CD14-positive monocyte (primary cell): ENCODE data around the gene BCKDHB. TPM values are rescaled to one million over a fixed set of nuclear protein-coding genes. Genes with fewer than 3 reads are reported as not detected.

Experiments
- DNase-seq, 3 donors: peaks; one replicate each; pipeline ENCODE4 v3.0.0-alpha.2; 2011 to 2022
- H2AFZ ChIP-seq: 2 replicates; pipeline ENCODE4 v1.6.0; 2012; ENCODE audit warnings: mild to moderate bottlenecking, low read depth, low read length, inconsistent platforms; ENCODE audit not compliant: insufficient read depth, poor library complexity, severe bottlenecking
- H3K27ac ChIP-seq, 2 donors: 1 replicate in 1 of 2; 2 replicates in 1 of 2; pipeline ENCODE4 v1.5.1; 2012 to 2013; ENCODE audit warnings: low read length in 2 of 2, control low read depth in 1 of 2, inconsistent platforms in 1 of 2, low read depth in 1 of 2, mild to moderate bottlenecking in 1 of 2
- H3K27me3 ChIP-seq, 2 donors: one replicate each; pipeline versions ENCODE4 v1.6.0 to v1.6.1; 2011 to 2013; ENCODE audit warnings: low read length in 2 of 2; ENCODE audit not compliant: control insufficient read depth in 2 of 2, insufficient read depth in 2 of 2
- H3K36me3 ChIP-seq, 2 donors: replicated peaks in 1 of 2; 1 replicate in 1 of 2; 2 replicates in 1 of 2; pipeline versions ENCODE4 v1.5.1 to v1.6.1; 2012 to 2013; ENCODE audit warnings: low read length in 2 of 2, control low read depth in 1 of 2, inconsistent platforms in 1 of 2, mild to moderate bottlenecking in 1 of 2; ENCODE audit not compliant: insufficient read depth in 2 of 2, control insufficient read depth in 1 of 2
- H3K4me1 ChIP-seq, 2 donors: 1 replicate in 1 of 2; 2 replicates in 1 of 2; pipeline versions ENCODE4 v1.5.1 to v1.6.1; 2012 to 2013; ENCODE audit warnings: low read length in 2 of 2, control low read depth in 1 of 2, inconsistent platforms in 1 of 2, mild to moderate bottlenecking in 1 of 2, moderate library complexity in 1 of 2; ENCODE audit not compliant: insufficient read depth in 2 of 2, control insufficient read depth in 1 of 2
- H3K4me2 ChIP-seq: replicated peaks from 2 replicates; pipeline ENCODE3; 2012; ENCODE audit warnings: low read length, moderate library complexity, mild to moderate bottlenecking; ENCODE audit not compliant: poor library complexity, severe bottlenecking; ENCODE audit errors: extremely low read depth
- H3K4me3 ChIP-seq, 3 experiments: fragments of 200-600 bp in 1 of 3; sonication (generic) in 1 of 3; replicated peaks in 1 of 3; 1 replicate in 2 of 3; 2 replicates in 1 of 3; pipeline ENCODE4 v1.5.1; 2011 to 2013; ENCODE audit warnings: low read length in 3 of 3, mild to moderate bottlenecking in 3 of 3, control low read depth in 2 of 3, low read depth in 2 of 3, inconsistent platforms in 1 of 3, moderate library complexity in 1 of 3
- H3K79me2 ChIP-seq: 2 replicates; pipeline ENCODE4 v1.6.0; 2012; ENCODE audit warnings: mild to moderate bottlenecking, control low read depth, inconsistent platforms, low read length, moderate library complexity; ENCODE audit not compliant: insufficient read depth
- H3K9ac ChIP-seq: 2 replicates; pipeline ENCODE4 v1.6.0; 2017; ENCODE audit warnings: low read length, mild to moderate bottlenecking; ENCODE audit not compliant: insufficient read depth, poor library complexity, severe bottlenecking
- H3K9me3 ChIP-seq, 2 donors: replicated peaks in 1 of 2; 1 replicate in 1 of 2; 2 replicates in 1 of 2; pipeline versions ENCODE4 v1.5.1 to v1.6.1; 2012 to 2013; ENCODE audit warnings: low read length in 2 of 2, control low read depth in 1 of 2; ENCODE audit not compliant: control insufficient read depth in 1 of 2, insufficient read depth in 1 of 2
- H4K20me1 ChIP-seq: 2 replicates; pipeline ENCODE4 v1.6.0; 2012; ENCODE audit warnings: mild to moderate bottlenecking, low read length, control low read depth, moderate library complexity; ENCODE audit not compliant: insufficient read depth
- H3K27ac Mint-ChIP-seq, 7 donors: one replicate each; pipeline ENCODE4 v1.8.0; 2020; ENCODE audit warnings: mild to moderate bottlenecking in 7 of 7, mixed read lengths in 7 of 7, moderate library complexity in 6 of 7, inconsistent platforms in 2 of 7
- H3K27me3 Mint-ChIP-seq, 3 donors: one replicate each; pipeline ENCODE4 v1.8.0; 2021 to 2022; ENCODE audit warnings: low read depth in 3 of 3, mild to moderate bottlenecking in 3 of 3, mixed read lengths in 3 of 3, moderate library complexity in 3 of 3, inconsistent platforms in 1 of 3
- H3K36me3 Mint-ChIP-seq, 2 donors: one replicate each; pipeline ENCODE4 v1.8.0; 2020; ENCODE audit warnings: mixed read lengths in 2 of 2, inconsistent platforms in 1 of 2, mild to moderate bottlenecking in 1 of 2
- H3K4me1 Mint-ChIP-seq: one replicate; pipeline ENCODE4 v1.8.0; 2020; ENCODE audit warnings: mild to moderate bottlenecking, mixed read lengths
- H3K4me3 Mint-ChIP-seq, 2 donors: one replicate each; pipeline ENCODE4 v1.8.0; 2020; ENCODE audit warnings: mild to moderate bottlenecking in 2 of 2, mixed read lengths in 2 of 2, moderate library complexity in 1 of 2
- H3K9me3 Mint-ChIP-seq, 7 donors: one replicate each; pipeline ENCODE4 v1.8.0; 2020 to 2022; ENCODE audit warnings: mixed read lengths in 7 of 7, mild to moderate bottlenecking in 6 of 7, moderate library complexity in 6 of 7, inconsistent platforms in 2 of 7
- CTCF ChIP-seq: fragments of 200-600 bp; IDR thresholded peaks from one replicate; pipeline ENCODE4 v1.8.0; 2022; ENCODE audit warnings: antibody characterized with exemption, mild to moderate bottlenecking
- WGBS: methylation state at CpG from one replicate; pipeline ENCODE4 v1.1.5; 2013; ENCODE audit warnings: missing lambda C conversion rate; ENCODE audit not compliant: insufficient coverage; 5-methylcytosine and 5-hydroxymethylcytosine counted together
- intact Hi-C, 2 donors: fragments of 100-400 bp; cut with micrococcal nuclease; formaldehyde crosslinking; loops; one replicate each; pipeline versions ENCODE4 v1.15.0 to v1.15.1; 2023
- polyA plus RNA-seq, 3 donors: library from polyadenylated mRNA; depleted of rRNA in 1 of 3; unstranded in 2 of 3; stranded (reverse) in 1 of 3; fragments of 300-500 nt in 2 of 3; fragments of >200 nt in 1 of 3; fragmentation: Illumina TruSeq in 2 of 3; gene quantifications; 1 replicate in 2 of 3; 2 replicates in 1 of 3; pipeline ENCODE4 v1.2.3, GENCODE V29; 2012 to 2021

Gene BCKDHB
- polyA plus RNA-seq, 3 donors = 1.8 to 4.6 (median 4.0) TPM

GRCh38 chr6:80333342-80333741 is 226.9 kb downstream of the BCKDHB start:
- intact Hi-C loops = loop anchor here in 1 of 2 donors (10.0 kb wide), 1 partner anchor 1421 kb away; the partner anchor contains the start of gene TENT5A
- H3K4me3 ChIP-seq = no peak overlapping the region
- no peak overlapping the region for H3K4me3 Mint-ChIP-seq
- H3K9me3 Mint-ChIP-seq = no peaks in the 10 kb centered on the region
- no CpG with 5 or more reads among the region's 3 CpGs for WGBS
- no peak overlapping the region for H3K9ac ChIP-seq
- H3K4me1 Mint-ChIP-seq = no peaks in the 10 kb centered on the region
- no peak for TF ChIP-seq CTCF
- H3K36me3 Mint-ChIP-seq = no peaks in the 10 kb centered on the region
- H3K36me3 ChIP-seq = no peaks in the 10 kb centered on the region
- no peaks in the 10 kb centered on the region for H3K27me3 Mint-ChIP-seq
- no peaks in the 10 kb centered on the region for H4K20me1 ChIP-seq
- H3K4me1 ChIP-seq = no peaks in the 10 kb centered on the region
- H3K27ac ChIP-seq = no peak overlapping the region
- H3K79me2 ChIP-seq = no peaks in the 10 kb centered on the region
- H3K4me2 ChIP-seq = no peak overlapping the region
- H3K27ac Mint-ChIP-seq = no peak overlapping the region
- H2AFZ ChIP-seq = no peak overlapping the region
- H3K27me3 ChIP-seq = no peaks in the 10 kb centered on the region
- no peaks in the 10 kb centered on the region for H3K9me3 ChIP-seq
- DNase-seq = no peak

GRCh38 chr6:80335121-80335531 is 228.7 kb downstream of the BCKDHB start:
- no peak overlapping the region for H3K4me2 ChIP-seq

More at GRCh38 chr6:80335121-80335531, 228.7 kb downstream of the BCKDHB start:
- H3K36me3 ChIP-seq = no peaks in the 10 kb centered on the region
- no peaks in the 10 kb centered on the region for H3K4me1 Mint-ChIP-seq
- no peaks in the 10 kb centered on the region for H3K27me3 Mint-ChIP-seq
- TF ChIP-seq CTCF = no peak
- H3K79me2 ChIP-seq = no peaks in the 10 kb centered on the region
- H3K4me3 Mint-ChIP-seq = no peak overlapping the region
- intact Hi-C loops = loop anchor here in 1 of 2 donors (5.0 to 10.0 kb wide), 2 partner anchors 647 to 1420 kb away; partner anchors contain the start of gene TENT5A
- DNase-seq = no peak
- H3K4me1 ChIP-seq = no peaks in the 10 kb centered on the region
- 100% methylated on average over 1 of the region's 6 CpGs for WGBS
- no peak overlapping the region for H3K4me3 ChIP-seq
- no peaks in the 10 kb centered on the region for H4K20me1 ChIP-seq
- no peak overlapping the region for H2AFZ ChIP-seq
- H3K27ac ChIP-seq = no peak overlapping the region
- no peak overlapping the region for H3K9ac ChIP-seq
- H3K9me3 ChIP-seq = no peaks in the 10 kb centered on the region
- no peaks in the 10 kb centered on the region for H3K36me3 Mint-ChIP-seq
- H3K9me3 Mint-ChIP-seq = no peaks in the 10 kb centered on the region
- no peak overlapping the region for H3K27ac Mint-ChIP-seq
- H3K27me3 ChIP-seq = no peaks in the 10 kb centered on the region
